ENCODE data around the gene ZNF511.

ZNF511 gene

GRCh38 chr10:133268532-133268931, 40.2 kb upstream of the ZNF511 start:
- H3K27ac ChIP-seq (ENCODE audit: low read depth, low read length), result no peak overlapping the region
- H2AK5ac ChIP-seq (ENCODE audit: low read length), result no peak overlapping the region
- H3K4me3 ChIP-seq (ENCODE audit: low read length), result no peak overlapping the region
- H3K4me1 ChIP-seq (ENCODE audit: control insufficient read depth, low read depth, low read length), result no peaks in the 10 kb centered on the region
- H2BK15ac ChIP-seq (replicated peaks; ENCODE audit: low read depth), result no peak overlapping the region
- no peaks in the 10 kb centered on the region for H3K36me3 ChIP-seq (ENCODE audit: control insufficient read depth, insufficient read depth, low read length)
- no CpG with 5 or more reads among the region's 22 CpGs for WGBS (ENCODE audit: extremely low coverage, insufficient coverage, low lambda C conversion rate)
- no peak overlapping the region for H3K4ac ChIP-seq (ENCODE audit: low read depth, low read length)
- no peaks in the 10 kb centered on the region for H3K79me1 ChIP-seq (ENCODE audit: low read length)
- H3K23ac ChIP-seq (ENCODE audit: low read length), result no peak overlapping the region
- H3K79me2 ChIP-seq (ENCODE audit: control insufficient read depth, insufficient read depth, low read length), result no peaks in the 10 kb centered on the region
- DNase-seq, result no peak
- H3K56ac ChIP-seq (ENCODE audit: low read length), result no peak overlapping the region
- no peak overlapping the region for H3K4me2 ChIP-seq (ENCODE audit: low read length)
- H3K27me3 ChIP-seq (ENCODE audit: insufficient read depth, low read length, poor library complexity), result no peaks in the 10 kb centered on the region
- H2BK5ac ChIP-seq (ENCODE audit: low read length), result no peak overlapping the region
- H3K9ac ChIP-seq (ENCODE audit: low read length), result no peak overlapping the region
- H2BK120ac ChIP-seq (ENCODE audit: low read depth, low read length), result no peak overlapping the region
- H3K18ac ChIP-seq (ENCODE audit: low read length), result no peak overlapping the region
- no peak overlapping the region for H4K8ac ChIP-seq (ENCODE audit: low read depth, low read length)
- no peak overlapping the region for H4K5ac ChIP-seq (ENCODE audit: low read length)

DNA sequence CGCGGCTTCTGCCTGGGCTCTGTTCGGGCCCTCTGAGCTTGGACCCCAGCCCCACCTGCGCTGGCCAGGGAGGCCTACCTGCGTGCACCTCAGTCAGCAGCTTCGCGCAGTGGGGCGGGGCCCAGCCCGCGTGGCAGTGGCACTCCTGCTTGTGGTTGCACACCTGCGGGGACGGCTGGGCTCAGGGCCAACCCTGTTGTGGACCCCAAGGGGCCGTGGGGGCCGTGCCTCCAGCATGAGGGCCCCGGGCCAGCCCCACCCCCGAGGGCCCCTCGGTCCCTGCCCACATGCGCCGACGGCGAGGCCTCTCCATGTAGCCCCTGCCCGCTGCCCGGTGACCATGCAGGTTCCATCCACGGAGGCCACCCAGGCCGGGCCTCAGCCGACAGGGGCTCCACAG, 39.3 kb upstream of the ZNF511 start:
- H4K8ac ChIP-seq (ENCODE audit: low read depth, low read length), result no peak overlapping the region
- no CpG with 5 or more reads among the region's 26 CpGs for WGBS (ENCODE audit: extremely low coverage, insufficient coverage, low lambda C conversion rate)
- no peak overlapping the region for H4K5ac ChIP-seq (ENCODE audit: low read length)
- no peak overlapping the region for H2BK120ac ChIP-seq (ENCODE audit: low read depth, low read length)
- no peaks in the 10 kb centered on the region for H3K79me1 ChIP-seq (ENCODE audit: low read length)
- no peak for DNase-seq
- H3K4me3 ChIP-seq (ENCODE audit: low read length), result no peak overlapping the region
- no peaks in the 10 kb centered on the region for H3K79me2 ChIP-seq (ENCODE audit: control insufficient read depth, insufficient read depth, low read length)
- no peak overlapping the region for H3K56ac ChIP-seq (ENCODE audit: low read length)
- H3K18ac ChIP-seq (ENCODE audit: low read length), result no peak overlapping the region
- H2BK15ac ChIP-seq (replicated peaks; ENCODE audit: low read depth), result no peak overlapping the region
- H2AK5ac ChIP-seq (ENCODE audit: low read length), result no peak overlapping the region
- no peak overlapping the region for H2BK5ac ChIP-seq (ENCODE audit: low read length)
- no peak overlapping the region for H3K23ac ChIP-seq (ENCODE audit: low read length)
- H3K4me1 ChIP-seq (ENCODE audit: control insufficient read depth, low read depth, low read length), result no peaks in the 10 kb centered on the region
- no peak overlapping the region for H3K27ac ChIP-seq (ENCODE audit: low read depth, low read length)
- H3K4ac ChIP-seq (ENCODE audit: low read depth, low read length), result no peak overlapping the region
- no peak overlapping the region for H3K4me2 ChIP-seq (ENCODE audit: low read length)
- H3K27me3 ChIP-seq (ENCODE audit: insufficient read depth, low read length, poor library complexity), result no peaks in the 10 kb centered on the region
- H3K36me3 ChIP-seq (ENCODE audit: control insufficient read depth, insufficient read depth, low read length), result no peaks in the 10 kb centered on the region
- H3K9ac ChIP-seq (ENCODE audit: low read length), result no peak overlapping the region

GRCh38 chr10:133270204-133270603, 38.5 kb upstream of the ZNF511 start:
- no peak overlapping the region for H3K9ac ChIP-seq (ENCODE audit: low read length)
- H3K23ac ChIP-seq (ENCODE audit: low read length), result no peak overlapping the region
- no peaks in the 10 kb centered on the region for H3K79me1 ChIP-seq (ENCODE audit: low read length)
- H3K36me3 ChIP-seq (ENCODE audit: control insufficient read depth, insufficient read depth, low read length), result no peaks in the 10 kb centered on the region
- no peak overlapping the region for H3K27ac ChIP-seq (ENCODE audit: low read depth, low read length)
- DNase-seq, result no peak
- H3K27me3 ChIP-seq (ENCODE audit: insufficient read depth, low read length, poor library complexity), result no peaks in the 10 kb centered on the region
- no peak overlapping the region for H4K5ac ChIP-seq (ENCODE audit: low read length)
- no peaks in the 10 kb centered on the region for H3K4me1 ChIP-seq (ENCODE audit: control insufficient read depth, low read depth, low read length)
- no peak overlapping the region for H3K4me2 ChIP-seq (ENCODE audit: low read length)
- no peak overlapping the region for H2BK15ac ChIP-seq (replicated peaks; ENCODE audit: low read depth)
- no peak overlapping the region for H3K18ac ChIP-seq (ENCODE audit: low read length)
- no CpG with 5 or more reads among the region's 20 CpGs for WGBS (ENCODE audit: extremely low coverage, insufficient coverage, low lambda C conversion rate)
- H4K8ac ChIP-seq (ENCODE audit: low read depth, low read length), result no peak overlapping the region
- no peak overlapping the region for H2BK5ac ChIP-seq (ENCODE audit: low read length)
- no peaks in the 10 kb centered on the region for H3K79me2 ChIP-seq (ENCODE audit: control insufficient read depth, insufficient read depth, low read length)
- no peak overlapping the region for H3K56ac ChIP-seq (ENCODE audit: low read length)
- H2BK120ac ChIP-seq (ENCODE audit: low read depth, low read length), result no peak overlapping the region
- no peak overlapping the region for H2AK5ac ChIP-seq (ENCODE audit: low read length)
- H3K4ac ChIP-seq (ENCODE audit: low read depth, low read length), result no peak overlapping the region
- H3K4me3 ChIP-seq (ENCODE audit: low read length), result no peak overlapping the region

GRCh38 chr10:133270773-133271297, 37.9 kb upstream of the ZNF511 start:
- no peak for DNase-seq
- no peaks in the 10 kb centered on the region for H3K27me3 ChIP-seq (ENCODE audit: insufficient read depth, low read length, poor library complexity)
- no peak overlapping the region for H3K4me3 ChIP-seq (ENCODE audit: low read length)
- no peak overlapping the region for H4K5ac ChIP-seq (ENCODE audit: low read length)
- no peak overlapping the region for H4K8ac ChIP-seq (ENCODE audit: low read depth, low read length)
- no peaks in the 10 kb centered on the region for H3K36me3 ChIP-seq (ENCODE audit: control insufficient read depth, insufficient read depth, low read length)
- H3K4ac ChIP-seq (ENCODE audit: low read depth, low read length), result no peak overlapping the region
- no peak overlapping the region for H3K56ac ChIP-seq (ENCODE audit: low read length)
- no peak overlapping the region for H3K4me2 ChIP-seq (ENCODE audit: low read length)
- H2BK5ac ChIP-seq (ENCODE audit: low read length), result no peak overlapping the region
- WGBS (ENCODE audit: extremely low coverage, insufficient coverage, low lambda C conversion rate), result no CpG with 5 or more reads among the region's 19 CpGs
- H2AK5ac ChIP-seq (ENCODE audit: low read length), result no peak overlapping the region
- H3K18ac ChIP-seq (ENCODE audit: low read length), result no peak overlapping the region
- no peaks in the 10 kb centered on the region for H3K79me1 ChIP-seq (ENCODE audit: low read length)
- H3K4me1 ChIP-seq (ENCODE audit: control insufficient read depth, low read depth, low read length), result no peaks in the 10 kb centered on the region
- H3K79me2 ChIP-seq (ENCODE audit: control insufficient read depth, insufficient read depth, low read length), result no peaks in the 10 kb centered on the region
- no peak overlapping the region for H3K9ac ChIP-seq (ENCODE audit: low read length)
- no peak overlapping the region for H2BK15ac ChIP-seq (replicated peaks; ENCODE audit: low read depth)
- H3K27ac ChIP-seq (ENCODE audit: low read depth, low read length), result no peak overlapping the region
- H2BK120ac ChIP-seq (ENCODE audit: low read depth, low read length), result no peak overlapping the region
- H3K23ac ChIP-seq (ENCODE audit: low read length), result no peak overlapping the region

DNA sequence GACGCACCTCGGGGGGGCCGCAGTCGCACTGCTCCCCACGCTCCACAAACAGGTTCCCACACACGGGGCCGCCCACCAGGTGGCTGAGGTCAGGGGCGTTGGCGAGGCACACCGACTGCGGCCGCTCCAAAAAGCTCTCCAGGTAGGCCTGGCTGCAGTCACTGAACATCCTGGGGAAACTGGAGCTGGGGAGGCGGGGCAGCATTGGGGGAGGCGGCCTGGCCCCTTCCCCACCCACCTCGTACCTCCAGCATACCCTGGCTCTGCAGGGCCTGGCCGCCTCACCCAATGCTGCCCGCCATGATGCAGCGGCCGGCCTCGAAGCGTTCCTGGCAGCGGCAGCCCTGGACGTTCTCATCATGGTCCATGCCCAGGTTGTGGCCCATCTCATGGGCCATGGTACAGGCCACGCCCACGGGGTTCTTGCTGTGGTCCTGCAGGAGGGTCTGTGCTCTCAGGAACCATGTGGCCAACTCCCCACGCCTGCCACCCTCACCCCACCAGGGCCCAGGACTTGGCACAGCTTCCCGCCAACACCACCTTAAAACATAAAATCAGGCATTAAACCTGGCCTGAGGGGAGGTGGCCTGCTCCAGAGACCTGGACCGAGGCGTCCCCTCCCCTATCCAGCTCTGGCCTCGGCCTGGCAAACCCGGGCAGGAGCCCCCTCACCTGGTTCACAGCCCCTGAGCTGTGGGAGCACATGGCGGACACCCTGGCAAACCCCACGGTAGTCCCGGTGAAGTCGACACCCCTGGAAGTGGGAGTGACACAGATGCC, 37.0 kb upstream of the ZNF511 start:
- no peak overlapping the region for H2BK120ac ChIP-seq (ENCODE audit: low read depth, low read length)
- H3K27me3 ChIP-seq (ENCODE audit: insufficient read depth, low read length, poor library complexity), result no peaks in the 10 kb centered on the region
- no peak overlapping the region for H3K4me3 ChIP-seq (ENCODE audit: low read length)
- no peak overlapping the region for H4K8ac ChIP-seq (ENCODE audit: low read depth, low read length)
- H3K79me1 ChIP-seq (ENCODE audit: low read length), result no peaks in the 10 kb centered on the region
- WGBS (ENCODE audit: extremely low coverage, insufficient coverage, low lambda C conversion rate), result no CpG with 5 or more reads among the region's 35 CpGs
- H2BK5ac ChIP-seq (ENCODE audit: low read length), result no peak overlapping the region
- H2AK5ac ChIP-seq (ENCODE audit: low read length), result no peak overlapping the region
- H3K23ac ChIP-seq (ENCODE audit: low read length), result no peak overlapping the region
- H3K18ac ChIP-seq (ENCODE audit: low read length), result no peak overlapping the region
- H3K79me2 ChIP-seq (ENCODE audit: control insufficient read depth, insufficient read depth, low read length), result no peaks in the 10 kb centered on the region
- H3K56ac ChIP-seq (ENCODE audit: low read length), result no peak overlapping the region
- H3K4me1 ChIP-seq (ENCODE audit: control insufficient read depth, low read depth, low read length), result no peaks in the 10 kb centered on the region
- H3K9ac ChIP-seq (ENCODE audit: low read length), result no peak overlapping the region
- H3K4ac ChIP-seq (ENCODE audit: low read depth, low read length), result no peak overlapping the region
- no peak overlapping the region for H3K27ac ChIP-seq (ENCODE audit: low read depth, low read length)
- H2BK15ac ChIP-seq (replicated peaks; ENCODE audit: low read depth), result no peak overlapping the region
- H4K5ac ChIP-seq (ENCODE audit: low read length), result no peak overlapping the region
- H3K36me3 ChIP-seq (ENCODE audit: control insufficient read depth, insufficient read depth, low read length), result no peaks in the 10 kb centered on the region
- no peak for DNase-seq
- no peak overlapping the region for H3K4me2 ChIP-seq (ENCODE audit: low read length)
